HG03064 (cell line): ENCODE results near the gene TACR2.

Experiments used
- ATAC-seq: cut with Tn5 transposase; IDR thresholded peaks from one replicate; pipeline ENCODE4 v1.9.1; 2021; ENCODE audit warnings: low read depth; ENCODE audit not compliant: unreplicated experiment

TACR2 gene

DNA sequence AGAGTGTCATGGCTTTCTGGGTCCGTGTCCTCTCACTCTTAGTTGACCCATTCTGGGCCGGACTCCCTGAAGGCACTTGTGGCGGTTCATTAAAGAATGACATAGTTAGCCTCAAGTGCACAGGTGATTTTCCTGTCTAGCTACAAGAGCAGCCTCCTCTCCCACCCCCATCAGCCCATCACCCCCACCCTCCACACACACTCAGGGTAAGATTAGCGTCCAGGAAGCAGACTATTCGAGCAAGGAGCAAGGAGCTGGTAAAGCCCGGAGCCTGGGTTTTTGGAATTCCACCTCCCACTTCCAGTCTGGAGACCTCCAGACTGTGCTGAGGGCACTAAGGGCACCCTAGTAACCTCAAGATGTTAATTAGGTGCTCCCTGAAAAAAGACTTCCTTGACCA is 39.5 kb downstream of the TACR2 start:
- no peak for ATAC-seq

DNA sequence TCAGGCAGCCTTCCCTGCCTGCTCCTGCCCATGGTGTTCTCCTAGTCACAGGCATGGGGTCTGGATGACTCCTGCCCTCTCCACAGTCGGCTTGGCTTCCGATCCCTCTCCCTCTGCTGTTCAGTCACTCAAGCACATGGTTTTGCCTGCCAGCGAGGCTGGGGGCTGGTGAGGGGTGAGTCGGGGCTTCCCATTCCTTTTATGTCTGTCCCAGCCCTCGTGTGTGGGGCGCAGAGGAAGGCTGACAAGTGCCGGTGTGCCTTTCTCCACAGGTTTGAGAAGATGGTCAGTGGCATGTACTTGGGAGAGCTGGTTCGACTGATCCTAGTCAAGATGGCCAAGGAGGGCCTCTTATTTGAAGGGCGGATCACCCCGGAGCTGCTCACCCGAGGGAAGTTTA is 40.1 kb downstream of the TACR2 start:
- no peak for ATAC-seq

DNA sequence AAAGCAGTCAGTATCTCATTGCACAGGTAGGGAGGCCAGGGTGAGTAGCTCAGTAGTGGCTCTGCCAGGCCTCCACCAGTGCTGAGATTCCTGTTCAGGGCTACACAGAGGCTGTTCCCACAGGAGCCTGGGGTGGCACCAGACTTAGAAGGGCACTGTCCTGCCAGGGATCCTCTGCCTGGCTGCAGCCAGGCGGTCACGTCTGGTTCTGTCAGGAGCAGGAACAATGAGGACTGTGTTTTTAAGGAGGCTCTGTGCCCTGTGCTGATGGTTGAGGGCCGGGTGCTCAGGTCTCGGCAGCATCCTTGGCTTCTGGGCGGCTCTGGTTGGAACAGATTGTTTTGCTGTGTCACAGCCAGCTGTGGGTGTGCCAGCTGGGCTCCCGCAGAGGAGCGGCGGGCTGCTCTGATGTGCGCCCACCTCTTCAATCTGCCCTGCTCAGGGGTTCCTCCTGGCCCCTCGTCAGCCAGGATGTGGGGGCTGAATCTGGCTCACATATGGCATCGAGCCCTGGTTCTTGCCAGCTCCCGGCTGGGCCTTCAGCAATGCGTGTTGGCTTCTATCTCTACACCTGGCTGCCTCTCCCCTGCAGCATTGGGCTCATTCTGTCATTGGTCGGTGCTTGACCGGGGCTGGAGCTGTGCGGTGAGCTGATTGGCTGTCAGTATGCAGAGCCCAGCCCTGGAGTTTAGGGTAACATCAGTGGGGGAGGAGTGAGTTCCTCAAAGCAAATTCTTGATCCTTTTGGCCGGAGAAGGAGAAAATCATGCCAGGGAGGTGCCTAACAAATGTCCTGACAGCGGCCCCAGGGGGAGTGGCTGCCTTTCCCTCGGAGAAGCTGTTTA is 41.2 kb downstream of the TACR2 start:
- ATAC-seq: no peak

DNA sequence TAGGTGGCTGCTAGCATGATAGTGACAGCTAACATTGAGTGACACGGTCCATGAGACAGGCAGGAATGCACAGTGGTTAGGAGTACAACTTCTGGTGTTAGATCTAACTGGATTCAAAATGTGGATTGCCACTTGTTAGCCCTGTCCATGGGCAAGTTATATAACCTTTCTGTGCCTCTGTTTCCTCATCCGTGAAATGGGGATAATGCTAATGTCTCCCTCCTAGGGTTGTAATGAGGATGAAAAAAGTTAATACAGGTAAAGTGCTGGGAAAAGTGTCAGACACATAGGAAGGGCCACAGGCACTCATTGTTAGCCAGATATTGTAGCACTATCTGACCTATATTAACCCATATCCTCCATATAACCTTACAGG is 41.8 kb downstream of the TACR2 start:
- ATAC-seq: no peak

DNA sequence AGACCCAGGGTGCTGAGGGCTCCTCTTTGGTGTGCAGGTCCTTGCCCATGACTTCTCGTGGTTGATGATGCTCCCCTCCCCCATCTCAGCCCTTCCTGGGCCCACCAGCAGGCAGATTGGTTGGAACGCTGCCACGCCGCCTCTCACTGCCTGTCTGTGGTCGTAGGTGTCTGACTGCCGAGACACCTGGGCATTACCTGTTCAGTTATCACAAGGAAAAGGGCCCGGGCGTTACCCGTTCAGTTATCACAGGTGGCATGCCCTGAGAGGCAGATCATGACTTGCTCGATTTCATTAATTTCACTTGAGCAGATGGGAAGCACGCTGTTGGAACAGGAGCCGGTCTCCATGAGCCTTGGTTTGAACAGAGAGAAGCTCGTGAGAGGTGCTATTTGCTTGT is 42.5 kb downstream of the TACR2 start:
- ATAC-seq: no peak

DNA sequence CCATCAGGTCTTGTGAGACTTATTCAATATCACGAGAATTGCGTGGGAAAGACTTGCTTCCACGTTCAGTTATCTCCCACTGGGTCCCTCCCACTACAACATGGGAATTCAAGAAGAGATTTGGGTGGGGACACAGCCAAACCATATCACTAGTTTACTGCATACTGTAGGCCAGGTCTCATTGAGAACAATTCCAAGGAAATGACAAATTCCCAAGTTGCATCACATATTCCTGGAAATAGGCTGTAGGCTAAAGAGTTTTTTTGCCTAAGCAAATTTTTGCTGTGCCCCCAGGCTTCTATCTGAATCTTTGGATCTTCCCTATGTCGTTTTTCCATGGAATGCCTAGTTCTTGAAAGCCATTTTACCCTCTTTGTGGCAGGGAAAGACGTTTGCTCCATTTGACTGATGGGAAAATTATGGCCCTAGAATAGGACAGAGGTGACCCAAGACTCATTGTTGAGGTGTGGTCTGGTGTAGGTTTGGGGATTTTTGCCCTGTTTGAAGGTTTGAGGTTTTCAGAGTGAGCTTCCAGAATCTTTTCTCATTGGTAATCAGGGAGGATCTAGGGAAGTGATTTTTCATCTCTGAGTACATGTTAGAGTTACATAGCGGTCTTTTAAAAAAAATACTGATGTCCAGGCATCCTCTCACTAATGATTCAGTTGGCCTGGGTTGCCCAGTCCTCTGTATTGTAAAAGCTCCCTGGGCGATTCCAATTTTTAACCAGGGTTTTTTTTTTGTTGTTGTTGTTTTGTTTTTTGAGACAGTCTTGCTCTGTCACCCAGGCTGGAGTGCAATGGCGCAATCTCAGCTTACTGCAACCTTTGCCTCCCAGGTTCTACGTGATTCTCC is 44.4 kb downstream of the TACR2 start:
- no peak for ATAC-seq

DNA sequence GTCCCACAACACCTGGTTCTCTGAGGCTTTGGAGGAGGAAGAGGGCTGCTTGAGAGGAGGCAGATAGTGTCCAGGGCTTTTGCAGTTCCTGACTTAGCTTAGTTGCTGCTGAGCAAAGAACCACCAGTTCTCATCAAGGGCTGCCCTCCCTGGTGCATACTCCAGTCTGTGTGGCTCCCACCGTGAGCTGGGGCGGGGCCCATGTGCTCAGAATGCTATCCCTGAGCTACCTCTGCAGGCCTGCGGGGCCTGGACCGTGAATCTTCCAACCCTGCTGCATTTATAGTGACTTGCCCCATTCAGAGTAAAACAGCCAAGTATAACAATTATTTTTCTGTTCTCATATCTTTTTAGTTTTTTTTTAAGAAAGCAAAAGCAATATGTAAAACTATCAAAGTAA is 49.2 kb downstream of the TACR2 start:
- no peak for ATAC-seq

DNA sequence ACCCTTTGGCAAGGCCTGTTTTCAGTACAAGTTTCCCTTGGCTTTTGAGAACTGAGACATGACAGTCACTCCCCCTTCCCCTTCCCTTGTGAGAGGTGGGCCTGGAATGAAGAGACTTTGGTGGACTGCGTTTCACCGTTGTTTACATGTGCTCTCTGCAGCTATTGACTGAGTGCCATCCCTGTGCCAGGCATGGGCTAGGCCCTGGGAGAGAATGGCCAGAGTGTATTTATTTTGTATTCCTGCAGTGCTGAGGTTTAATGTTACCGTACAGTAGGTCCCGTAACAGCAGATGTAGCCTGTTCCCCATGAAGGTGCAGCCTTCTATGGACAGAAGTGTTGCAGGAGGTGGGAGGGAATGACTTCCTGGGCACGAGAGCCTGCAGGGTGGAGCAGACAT is 50.0 kb downstream of the TACR2 start:
- ATAC-seq: no peak

DNA sequence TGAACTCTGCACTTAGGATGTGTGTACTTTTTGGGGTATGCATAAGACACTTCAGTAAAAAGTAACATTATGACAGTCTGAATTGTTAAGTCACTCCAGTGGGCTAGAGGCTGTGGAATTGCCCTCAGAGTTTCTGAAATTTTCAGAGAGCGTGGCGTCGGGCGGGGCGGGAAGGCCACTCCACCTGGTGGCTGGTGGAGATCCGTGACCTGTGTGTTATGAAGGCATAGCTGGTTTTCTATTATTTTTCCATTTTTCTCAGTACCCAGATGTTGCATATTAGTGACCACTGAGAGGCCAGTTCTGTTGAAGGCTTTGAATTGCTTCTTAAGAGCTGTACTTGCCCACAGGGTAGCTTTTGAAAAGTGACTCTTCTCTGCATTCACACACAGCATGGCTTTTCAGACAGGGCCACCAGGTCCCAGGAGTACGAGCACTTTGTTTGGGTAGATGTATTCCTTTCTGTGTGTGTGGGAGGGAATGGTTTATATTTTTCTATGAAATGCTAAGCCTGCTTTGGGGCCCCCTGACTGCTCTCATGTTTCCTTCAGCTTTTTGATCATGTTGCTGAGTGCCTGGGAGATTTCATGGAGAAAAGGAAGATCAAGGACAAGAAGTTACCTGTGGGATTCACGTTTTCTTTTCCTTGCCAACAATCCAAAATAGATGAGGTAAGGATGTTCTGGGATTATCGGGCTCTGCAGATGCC is 52.3 kb downstream of the TACR2 start:
- no peak for ATAC-seq

DNA sequence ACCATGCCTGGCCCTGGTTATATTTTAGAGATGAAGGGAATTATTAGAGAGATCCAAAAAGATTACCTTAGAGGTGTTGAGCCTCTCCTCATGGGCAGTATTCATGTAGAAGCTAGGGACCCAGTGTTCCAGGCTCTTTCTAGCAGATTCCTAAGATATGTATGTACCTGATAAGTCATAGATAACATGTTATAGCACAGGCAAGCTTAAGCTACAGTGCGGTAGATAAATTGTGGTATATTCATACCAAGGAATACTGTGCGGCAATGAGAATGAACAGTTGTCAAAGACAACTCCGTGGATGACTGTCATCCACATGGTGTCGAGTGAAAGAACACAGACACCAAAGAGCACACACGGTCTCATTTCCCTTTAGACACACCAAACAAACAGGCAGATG is 53.1 kb downstream of the TACR2 start:
- no peak for ATAC-seq

DNA sequence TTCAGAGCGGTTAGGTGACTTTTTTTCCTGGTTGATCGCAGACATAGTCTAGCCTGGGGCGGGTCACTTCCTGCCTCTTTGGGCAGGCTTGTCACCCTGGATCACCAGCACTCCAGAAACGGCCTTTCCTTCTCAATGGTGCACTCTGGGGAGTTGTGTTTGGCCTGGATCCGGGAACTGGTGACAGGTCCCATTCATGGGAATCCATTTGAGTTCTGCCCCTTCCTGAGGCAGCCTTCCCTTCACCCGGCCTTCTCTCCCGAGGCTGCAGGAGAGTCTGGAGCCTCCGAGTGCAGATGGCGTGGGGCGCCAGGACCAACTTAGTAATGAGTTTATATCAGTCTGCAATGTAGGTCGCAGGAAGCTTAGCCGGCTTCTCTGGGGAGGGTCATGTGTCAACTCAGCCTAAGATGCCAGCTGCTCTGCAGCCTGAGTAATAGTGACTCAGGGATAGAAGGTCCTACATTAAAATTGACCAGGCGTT is 54.2 kb downstream of the TACR2 start:
- ATAC-seq: no peak

DNA sequence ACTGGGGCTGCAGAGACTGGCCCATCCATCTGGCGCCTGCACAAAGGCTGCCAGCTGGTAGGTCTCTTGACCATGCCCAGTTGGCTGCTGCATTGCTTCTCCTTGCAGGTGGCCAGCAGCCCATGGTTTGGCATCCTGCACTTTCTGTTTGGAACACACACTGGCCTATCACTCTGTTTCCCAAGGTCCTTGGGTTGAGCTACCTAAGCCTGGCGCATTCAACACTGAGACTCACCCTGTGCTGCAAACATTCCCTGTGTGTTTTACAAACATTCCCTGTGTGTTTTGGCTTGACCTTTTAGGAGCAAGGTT is 55.5 kb downstream of the TACR2 start:
- no peak for ATAC-seq

DNA sequence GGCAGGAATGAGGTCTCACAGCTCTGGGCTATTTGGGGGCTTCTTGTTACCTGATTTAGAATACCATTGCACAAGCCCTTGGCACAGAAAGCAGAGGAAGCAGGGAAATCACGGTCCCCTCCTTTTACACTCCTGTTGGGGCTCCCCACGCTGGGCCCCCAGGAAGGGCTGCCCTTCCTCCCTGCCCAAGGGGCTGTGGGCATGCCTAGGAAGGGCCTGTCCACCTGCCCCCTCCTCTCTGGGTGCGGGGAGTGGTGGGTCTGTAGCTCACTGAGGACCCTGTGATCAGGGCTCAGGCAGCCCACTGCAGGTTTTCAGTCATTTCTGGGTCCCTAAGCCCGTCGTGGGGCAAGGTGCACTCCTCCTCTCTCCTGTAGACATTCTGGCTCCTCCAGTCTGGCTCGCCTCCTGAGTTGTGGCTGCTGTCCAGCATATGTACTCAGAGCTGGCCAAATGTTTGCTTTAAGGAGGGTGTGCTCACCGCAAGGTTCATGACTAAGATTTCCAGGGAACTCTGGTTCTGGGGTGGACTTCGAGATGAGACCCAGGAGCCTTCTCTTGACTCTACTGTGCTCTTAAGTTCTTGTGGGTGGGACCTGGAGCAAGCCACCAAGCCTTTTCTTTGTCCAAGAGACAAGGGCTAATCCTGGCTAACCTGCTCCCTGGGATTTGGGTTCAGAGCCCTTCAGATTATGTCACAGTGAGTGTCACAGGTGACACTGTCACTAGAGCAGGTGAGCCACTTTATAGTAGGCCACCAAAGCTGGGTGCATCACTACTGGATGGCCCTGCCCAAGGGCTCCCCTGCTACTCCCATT is 56.0 kb downstream of the TACR2 start:
- ATAC-seq: no peak

DNA sequence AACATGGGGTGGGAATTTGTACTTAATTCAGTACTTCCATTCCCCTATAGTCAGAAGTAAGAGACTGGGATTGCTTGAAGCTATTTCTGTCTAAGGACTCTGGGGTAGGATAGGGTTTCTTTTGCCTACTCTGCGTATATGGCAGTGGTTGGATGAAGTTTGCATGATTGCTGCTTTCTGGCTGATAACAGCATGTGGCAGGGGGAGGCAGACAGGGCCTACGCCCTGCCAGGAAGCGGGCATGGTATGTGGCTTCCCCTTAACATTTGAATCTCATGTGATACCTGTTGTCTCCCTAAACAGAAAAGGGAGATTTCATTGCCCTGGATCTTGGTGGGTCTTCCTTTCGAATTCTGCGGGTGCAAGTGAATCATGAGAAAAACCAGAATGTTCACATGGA is 57.1 kb downstream of the TACR2 start:
- ATAC-seq: no peak

DNA sequence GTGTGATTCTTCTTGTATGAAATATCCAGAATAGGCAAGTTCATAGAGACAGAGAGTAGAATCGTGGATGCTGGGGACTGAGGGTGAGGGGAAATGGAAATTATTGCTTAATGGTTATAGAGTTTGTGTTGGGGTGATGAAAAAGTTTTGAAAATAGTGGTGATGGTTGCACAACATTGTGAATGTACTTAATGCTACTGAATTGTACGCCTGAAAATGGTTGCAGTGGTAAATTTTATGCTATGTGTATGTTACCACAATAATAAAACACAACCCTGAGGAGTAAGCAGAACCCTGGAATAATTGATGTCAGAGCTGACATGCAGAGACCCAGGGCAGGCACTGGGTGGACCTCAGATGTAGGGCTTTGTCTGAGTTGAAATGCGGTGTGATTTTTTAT is 57.6 kb downstream of the TACR2 start:
- ATAC-seq: no peak

DNA sequence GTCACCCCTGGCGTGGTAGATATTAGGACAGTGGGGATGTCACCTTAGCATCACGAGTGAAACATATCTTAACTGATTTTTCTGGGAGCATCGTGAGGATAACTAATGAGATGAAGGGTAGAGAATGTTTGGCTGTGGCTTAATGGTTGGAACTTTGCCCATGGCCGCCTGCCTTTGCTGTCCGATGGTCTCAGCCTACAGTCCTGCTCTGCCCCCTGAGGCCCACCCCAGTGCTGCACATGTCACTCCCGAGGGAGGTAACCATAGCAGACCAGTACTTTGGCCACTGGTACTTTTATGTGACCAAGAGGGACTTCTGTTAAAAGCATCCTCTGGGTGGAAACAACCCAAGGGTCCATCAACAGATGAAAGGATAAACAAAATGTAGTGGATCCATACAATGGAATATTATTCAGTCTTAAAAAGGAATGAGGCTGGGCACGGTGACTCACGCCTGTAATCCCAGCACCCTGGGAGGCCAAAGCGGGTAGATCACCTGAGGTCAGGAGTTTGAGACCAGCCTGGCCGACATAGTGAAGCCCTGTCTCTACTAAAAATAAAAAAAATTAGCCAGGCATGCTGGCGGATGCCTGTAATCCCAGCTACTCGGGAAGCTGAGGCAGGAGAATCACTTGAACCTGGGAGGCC is 58.4 kb downstream of the TACR2 start:
- ATAC-seq: no peak

DNA sequence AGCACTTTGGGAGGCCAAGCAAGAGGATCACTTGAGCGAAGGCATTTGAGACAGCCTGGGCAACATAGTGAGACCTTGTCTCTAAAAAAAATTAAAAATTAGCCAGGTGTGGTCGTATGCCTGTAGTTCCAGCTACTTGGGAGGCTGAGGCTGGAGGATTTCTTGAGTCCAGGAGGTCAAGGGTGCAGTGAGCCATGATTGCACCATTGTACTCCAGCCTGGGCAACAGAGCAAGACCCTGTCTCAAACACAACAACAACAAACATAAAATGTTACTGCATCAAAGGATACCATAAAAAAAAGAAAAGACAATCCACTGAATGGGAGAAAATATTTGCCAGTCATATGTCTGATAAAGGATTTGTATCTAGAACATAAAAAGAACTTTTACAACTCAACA is 60.5 kb downstream of the TACR2 start:
- ATAC-seq: no peak

DNA sequence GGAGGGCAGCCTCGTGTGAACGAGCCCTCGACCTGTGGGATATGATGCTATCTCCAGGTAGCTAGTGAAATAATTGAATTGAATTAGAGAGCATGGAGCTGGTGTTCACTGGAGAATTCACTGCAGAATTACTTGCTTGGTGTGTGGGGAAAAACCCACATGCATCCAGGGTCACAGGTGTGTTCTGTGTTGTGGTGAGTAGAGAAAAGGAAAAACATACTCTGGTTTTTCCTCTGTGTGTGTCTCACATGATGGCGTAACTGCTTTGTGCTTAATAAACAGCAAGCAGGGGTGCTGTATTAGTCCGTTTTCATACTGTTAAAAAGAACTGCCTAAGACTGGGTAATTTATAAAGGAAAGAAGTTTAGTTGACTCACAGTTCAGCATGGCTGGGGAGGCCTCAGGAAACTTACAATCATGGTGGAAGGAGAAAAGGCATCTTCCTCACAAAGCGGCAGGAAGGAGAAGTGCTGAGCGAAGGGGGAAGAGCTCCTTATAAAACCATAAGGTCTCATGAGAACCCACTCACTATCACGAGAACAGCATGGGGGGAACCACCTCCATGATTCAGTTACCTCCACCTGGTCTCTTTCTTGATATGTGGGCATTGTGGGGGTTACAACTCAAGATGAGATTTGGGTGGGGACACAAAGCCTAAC is 62.6 kb downstream of the TACR2 start:
- ATAC-seq: no peak
